Measurements from ENCODE around the gene LRTM2. TPM values are rescaled to one million over a fixed set of nuclear protein-coding genes. Genes with fewer than 3 reads are reported as not detected.

Gene LRTM2
- polyA plus RNA-seq, 1 donor from 2014 or later, result 2.4 TPM

- no peak overlapping the region for H3K9ac ChIP-seq (ENCODE audit: low read length)
- no peak overlapping the region for H3K27ac ChIP-seq (ENCODE audit: low read length)
- H3K4me2 ChIP-seq (ENCODE audit: low read length), result no peak overlapping the region
- H3K9me3 ChIP-seq (ENCODE audit: low read length), result peaks cover 14% of the 10 kb centered on the region
- no peaks in the 10 kb centered on the region for H3K27me3 ChIP-seq (ENCODE audit: insufficient read depth, low read depth, low read length)
- TF ChIP-seq SMC3 (conservative IDR thresholded peaks at IDR 0.05; ENCODE audit: poor library complexity) (no peak), TAF1 (IDR thresholded peaks at IDR 0.05; ENCODE audit: low read depth) (no peak), CTCF (IDR thresholded peaks at IDR 0.05; ENCODE audit: poor library complexity, severe bottlenecking) (no peak), POLR2AphosphoS5 (IDR thresholded peaks at IDR 0.05) (no peak), RAD21 (conservative IDR thresholded peaks at IDR 0.05) (no peak), EZH2 (IDR thresholded peaks at IDR 0.05; ENCODE audit: borderline replicate concordance, insufficient read depth, low read length, poor library complexity, severe bottlenecking) (no peak), EP300 (conservative IDR thresholded peaks at IDR 0.05; ENCODE audit: poor library complexity, severe bottlenecking) (no peak), REST (IDR thresholded peaks at IDR 0.05; ENCODE audit: borderline replicate concordance) (no peak), MXI1 (conservative IDR thresholded peaks at IDR 0.05; ENCODE audit: poor library complexity, severe bottlenecking) (no peak)
- no peaks in the 10 kb centered on the region for H3K36me3 ChIP-seq (ENCODE audit: insufficient read depth, low read length)
- H3K9me2 ChIP-seq (ENCODE audit: insufficient read depth, low read length), result no peaks in the 10 kb centered on the region
- no peak overlapping the region for H2AFZ ChIP-seq (ENCODE audit: low read depth, low read length)
- H4K20me1 ChIP-seq (ENCODE audit: insufficient read depth), result no peaks in the 10 kb centered on the region
- no peak overlapping the region for H3K4me3 ChIP-seq (ENCODE audit: low read length)
- H3F3A ChIP-seq (ENCODE audit: insufficient read depth, low read length, poor library complexity, severe bottlenecking), result no peaks in the 10 kb centered on the region
- H3K79me2 ChIP-seq (replicated peaks; ENCODE audit: insufficient read depth, low read length), result no peaks in the 10 kb centered on the region
Measured at GRCh38 chr12:1858456-1858855, 38.1 kb downstream of the LRTM2 start.

- Histone ChIP-seq H3K27ac (ENCODE audit: low read length) (no peak overlapping the region), H4K20me1 (ENCODE audit: insufficient read depth) (no peaks in the 10 kb centered on the region), H3K9ac (ENCODE audit: low read length) (no peak overlapping the region), H3K4me2 (ENCODE audit: low read length) (no peak overlapping the region), H3K4me3 (ENCODE audit: low read length) (no peak overlapping the region), H3K79me2 (replicated peaks; ENCODE audit: insufficient read depth, low read length) (no peaks in the 10 kb centered on the region), H3K27me3 (ENCODE audit: insufficient read depth, low read depth, low read length) (no peaks in the 10 kb centered on the region), H3F3A (ENCODE audit: insufficient read depth, low read length, poor library complexity, severe bottlenecking) (no peaks in the 10 kb centered on the region), H2AFZ (ENCODE audit: low read depth, low read length) (no peak overlapping the region), H3K9me3 (ENCODE audit: low read length) (peaks cover 14% of the 10 kb centered on the region), H3K9me2 (ENCODE audit: insufficient read depth, low read length) (no peaks in the 10 kb centered on the region), H3K36me3 (ENCODE audit: insufficient read depth, low read length) (no peaks in the 10 kb centered on the region)
- TF ChIP-seq TAF1 (IDR thresholded peaks at IDR 0.05; ENCODE audit: low read depth) (no peak), MXI1 (conservative IDR thresholded peaks at IDR 0.05; ENCODE audit: poor library complexity, severe bottlenecking) (no peak), POLR2AphosphoS5 (IDR thresholded peaks at IDR 0.05) (no peak), CTCF (IDR thresholded peaks at IDR 0.05; ENCODE audit: poor library complexity, severe bottlenecking) (no peak), REST (IDR thresholded peaks at IDR 0.05; ENCODE audit: borderline replicate concordance) (no peak), EP300 (conservative IDR thresholded peaks at IDR 0.05; ENCODE audit: poor library complexity, severe bottlenecking) (no peak), RAD21 (conservative IDR thresholded peaks at IDR 0.05) (no peak), EZH2 (IDR thresholded peaks at IDR 0.05; ENCODE audit: borderline replicate concordance, insufficient read depth, low read length, poor library complexity, severe bottlenecking) (no peak), SMC3 (conservative IDR thresholded peaks at IDR 0.05; ENCODE audit: poor library complexity) (no peak)
Measured at GRCh38 chr12:1859643-1860042, 39.3 kb downstream of the LRTM2 start.
